CD1c-positive myeloid dendritic cell (primary cell): ENCODE data around the gene OTOF.
A peak's percentile ranks its signal among the peaks of the same experiment; 100 is the strongest.

Experiments
- DNase-seq: peaks from one replicate; pipeline ENCODE4 v3.0.0-alpha.2; 2016; ENCODE audit errors: extremely low spot score

The OTOF gene

DNA sequence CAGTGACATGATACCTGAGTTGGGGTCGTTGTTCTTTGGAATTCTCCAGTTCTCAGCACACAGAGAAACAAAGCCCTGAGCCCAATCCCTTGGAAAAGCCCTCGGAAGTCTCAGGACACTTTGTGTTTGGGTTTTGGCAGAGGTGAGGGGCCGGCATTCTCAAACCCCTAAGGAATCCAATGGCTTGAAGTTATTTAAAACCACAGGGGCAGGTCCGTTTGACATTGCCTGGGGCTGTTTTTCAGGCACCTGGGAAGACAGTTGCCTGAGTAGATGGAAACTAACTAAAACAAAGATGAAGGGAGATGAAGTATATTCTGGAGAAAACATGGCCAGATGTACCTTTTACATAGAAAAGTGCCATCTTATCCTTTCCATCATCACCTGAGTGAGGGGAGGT, 22.5 kb upstream of the OTOF start:
- no peak for DNase-seq

- no peak for DNase-seq
Observed at GRCh38 chr2:26495705-26496297, 17.9 kb upstream of the OTOF start.

DNA sequence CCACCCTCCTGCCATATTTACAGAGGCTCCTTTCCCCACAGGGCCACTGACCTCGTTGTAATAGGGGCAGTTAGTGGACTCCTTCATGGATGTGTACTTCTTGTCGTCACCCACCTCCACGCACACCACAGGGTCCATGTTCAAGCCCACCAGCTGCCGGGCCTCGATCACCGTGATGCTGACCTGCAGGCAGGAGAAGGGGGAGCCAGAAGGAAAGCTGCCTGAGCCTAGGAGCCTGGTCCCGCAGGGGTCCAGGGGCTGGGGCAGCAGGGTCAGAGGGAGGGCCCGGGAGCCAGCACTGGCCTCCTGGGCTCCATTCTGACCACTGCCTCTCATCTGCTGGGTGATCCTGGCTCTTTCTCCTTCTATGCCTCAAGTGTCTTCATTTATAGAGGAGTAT, 17.0 kb upstream of the OTOF start:
- DNase-seq, result no peak

- no peak for DNase-seq
Observed at GRCh38 chr2:26494199-26494598, 16.3 kb upstream of the OTOF start.

GRCh38 chr2:26493566-26493965, 15.6 kb upstream of the OTOF start:
- DNase-seq, result peak; percentile 51

DNA sequence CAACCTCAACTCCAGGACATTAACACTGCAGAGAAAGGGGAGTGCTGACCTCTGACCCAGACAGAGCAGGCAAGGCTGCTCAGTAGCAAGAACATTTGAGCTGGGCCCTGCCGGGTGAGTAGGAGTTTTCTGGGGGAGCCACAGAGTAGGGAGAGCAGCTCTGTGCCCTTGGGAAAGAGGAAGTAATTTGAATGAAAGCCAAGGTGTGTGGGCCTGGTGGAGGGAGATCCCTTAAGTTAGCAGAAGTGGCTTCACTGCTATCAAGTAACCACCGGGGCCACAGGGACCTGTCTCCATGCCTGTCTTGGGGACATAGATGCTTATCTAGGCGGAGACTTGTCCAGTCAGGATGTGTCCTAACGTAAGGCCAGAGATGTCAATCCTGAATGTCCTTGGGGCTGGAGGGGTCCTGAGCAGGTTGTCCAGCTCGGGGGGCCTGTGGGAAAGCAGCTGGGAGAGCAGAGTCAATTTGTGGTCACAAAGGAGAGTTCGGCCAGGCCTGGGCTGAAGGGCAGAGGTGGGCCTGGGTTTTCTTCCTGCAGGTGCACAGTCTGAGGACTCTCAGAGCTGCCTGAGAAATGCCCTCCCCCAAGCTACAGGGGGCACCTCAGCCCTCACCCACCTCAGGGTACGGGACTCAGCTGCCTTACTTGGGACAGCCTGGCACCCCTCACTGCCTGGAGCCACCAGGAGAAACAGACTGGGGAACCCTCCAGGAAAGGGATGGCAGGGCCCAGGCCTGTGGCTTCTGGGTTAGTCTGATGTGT, 15.0 kb upstream of the OTOF start:
- DNase-seq, result peak; percentile 41

DNA sequence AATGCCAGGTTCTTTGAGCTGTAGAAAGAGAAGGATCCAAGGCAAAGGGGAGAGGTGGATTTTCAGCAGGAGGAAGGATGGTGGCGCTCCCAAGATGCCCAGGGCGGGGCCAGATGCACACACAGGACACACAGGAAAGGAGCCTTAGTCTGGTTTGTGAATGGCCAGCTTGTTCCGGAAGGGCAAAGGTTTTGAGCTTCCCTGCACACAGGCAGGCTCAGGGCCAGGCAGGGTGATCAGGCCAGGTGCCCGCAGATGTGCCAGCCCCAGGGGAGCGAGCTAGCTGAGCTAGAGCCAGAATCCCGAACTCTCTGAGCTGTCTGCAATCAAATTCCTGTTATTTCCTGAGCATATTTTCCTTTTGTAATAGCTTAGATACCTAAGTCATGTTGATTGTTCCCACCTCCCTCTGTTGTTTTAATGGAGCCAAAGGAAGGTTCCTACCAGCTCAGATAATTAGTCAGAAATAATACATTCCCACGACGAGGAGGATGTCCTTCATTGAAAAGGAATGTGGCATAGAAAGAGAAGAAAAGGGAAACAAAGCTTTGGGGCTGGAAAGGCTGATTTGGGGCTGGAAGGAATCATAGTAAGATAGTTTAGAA, 13.7 kb upstream of the OTOF start:
- no peak for DNase-seq

DNA sequence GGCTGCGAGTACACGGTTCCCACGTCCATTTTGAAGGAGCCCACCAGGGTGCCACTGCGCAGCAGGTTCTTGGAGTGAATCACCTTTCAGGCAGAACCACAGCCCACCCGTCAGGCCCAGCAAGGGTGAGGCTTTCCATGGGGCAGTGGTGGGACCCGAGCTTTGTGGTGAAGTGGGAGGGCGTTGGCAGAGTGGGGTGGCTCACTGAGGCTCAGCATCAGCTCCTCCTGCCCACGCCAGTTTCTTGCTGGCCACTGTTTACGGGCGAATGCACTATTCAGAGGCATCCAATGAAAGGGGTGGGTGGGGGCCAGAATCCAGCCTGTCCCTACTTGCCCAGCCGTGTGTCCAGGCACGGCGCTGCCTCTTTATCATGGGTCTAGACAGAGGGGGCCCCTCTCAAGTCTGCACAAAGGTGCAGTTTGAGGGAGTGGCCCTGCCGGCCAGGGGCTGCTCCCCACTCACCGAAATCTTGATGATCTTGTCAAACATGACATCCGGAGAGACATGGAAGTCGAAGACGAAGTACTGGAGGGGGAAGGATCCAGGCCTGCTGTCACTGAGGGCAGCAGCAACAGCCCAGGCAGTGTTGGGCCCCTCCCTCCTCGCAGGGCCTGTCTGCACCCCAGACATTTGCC, 11.4 kb upstream of the OTOF start:
- DNase-seq, result no peak

DNA sequence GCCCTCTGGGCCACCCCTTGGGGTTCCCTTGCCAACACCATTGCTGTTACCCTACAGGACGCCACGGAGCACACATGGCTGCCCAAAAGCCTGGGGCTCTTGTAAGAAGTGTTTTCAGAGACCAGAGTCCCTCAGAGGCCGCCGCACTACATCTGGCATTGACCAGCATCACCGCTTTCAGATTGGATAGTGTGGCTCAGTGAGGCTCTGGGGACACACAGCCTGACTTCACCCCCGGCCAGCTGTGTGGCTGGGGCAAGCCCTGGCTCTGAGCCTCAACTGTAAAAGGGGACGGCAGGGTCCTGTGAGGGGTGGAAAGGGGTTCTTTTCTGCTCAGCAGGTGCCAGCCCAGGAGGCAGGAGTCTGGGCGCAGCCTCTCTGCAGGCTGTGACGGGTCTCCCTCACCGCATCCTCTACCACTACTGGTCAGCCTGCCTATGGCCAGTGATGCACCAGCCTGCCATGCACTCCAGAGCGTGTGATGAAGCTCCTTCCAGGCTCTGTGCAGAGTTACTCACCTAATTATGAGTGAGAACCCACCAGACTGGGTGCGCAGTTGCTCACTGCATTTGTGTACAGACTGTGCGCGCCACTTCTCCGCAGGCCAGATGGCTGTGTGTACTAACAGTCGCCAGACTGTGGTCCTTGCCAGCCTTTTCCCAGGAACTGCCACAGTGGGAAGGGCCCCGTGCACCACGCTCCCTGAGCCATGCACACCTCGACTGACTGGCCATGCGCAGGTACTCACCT, 10.7 kb upstream of the OTOF start:
- no peak for DNase-seq

DNA sequence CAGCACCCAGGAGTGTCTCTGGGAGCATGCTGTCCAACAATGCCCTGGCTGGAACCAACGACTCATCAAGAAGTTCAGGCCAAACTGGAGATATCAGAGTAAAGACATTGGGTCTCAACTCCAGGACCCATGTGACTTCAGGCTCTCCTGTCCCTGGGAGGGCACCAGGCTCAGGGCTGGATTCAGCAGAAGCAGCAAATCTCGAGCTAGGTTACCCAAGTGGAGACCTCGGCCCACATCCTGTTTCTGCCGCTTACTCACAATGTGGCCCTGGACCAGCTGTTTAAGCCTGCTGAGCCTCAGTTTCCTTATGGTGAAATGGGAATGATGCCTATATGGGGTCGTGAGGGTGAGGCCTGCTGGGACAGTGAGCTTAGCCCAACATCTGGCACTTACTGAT, 9.3 kb upstream of the OTOF start:
- no peak for DNase-seq

DNA sequence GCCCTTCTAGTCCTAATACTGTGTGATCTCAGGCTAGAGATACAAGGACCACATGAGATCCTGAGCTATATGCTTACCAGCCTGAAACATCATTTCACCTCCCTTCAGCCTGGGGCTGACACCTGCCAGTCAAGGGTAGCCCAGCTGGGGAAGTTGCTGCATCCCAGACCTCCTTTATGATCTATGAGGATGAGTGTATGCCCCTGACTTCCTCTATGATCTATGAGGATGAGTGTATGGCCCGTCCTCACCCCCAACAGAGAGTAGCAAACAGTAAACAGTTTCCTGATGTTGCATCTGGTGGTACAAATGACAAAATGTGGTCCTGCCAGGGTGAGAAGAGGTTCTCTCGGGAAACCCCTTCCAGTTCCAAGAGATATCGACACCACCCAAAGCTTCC, 8.9 kb upstream of the OTOF start:
- peak; percentile 4 for DNase-seq

DNA sequence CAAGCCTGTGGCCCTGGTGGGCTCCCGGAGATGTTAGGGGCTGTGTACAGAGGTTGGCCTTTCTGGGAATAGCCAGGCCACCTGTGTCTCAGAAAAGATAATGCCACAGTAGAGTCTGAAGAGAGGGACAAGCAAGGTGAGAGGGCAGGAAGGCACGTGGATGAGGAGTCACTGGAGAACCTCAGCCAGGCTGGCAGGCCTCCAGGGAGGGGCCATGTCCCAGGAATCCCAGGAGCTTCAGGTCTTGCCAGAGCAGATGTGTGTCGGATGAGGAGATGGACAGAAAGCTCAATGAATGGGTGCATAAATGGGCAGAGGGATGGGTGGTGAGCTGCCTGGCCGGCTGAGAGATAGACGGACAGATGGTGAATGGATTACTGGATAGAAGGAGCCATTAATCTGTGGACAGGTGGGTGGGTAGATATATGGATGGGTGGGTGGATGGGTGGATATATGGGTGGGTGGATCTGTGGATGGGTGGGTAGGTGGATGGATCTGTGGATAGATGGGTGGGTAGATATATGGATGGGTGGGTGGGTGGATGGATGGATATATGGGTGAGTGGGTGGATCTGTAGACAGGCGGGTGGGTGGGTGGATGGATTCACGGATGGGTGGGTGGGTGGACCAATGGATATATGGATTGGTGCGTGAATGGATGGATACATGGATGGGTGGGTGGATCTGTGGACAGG, 7.9 kb upstream of the OTOF start:
- no peak for DNase-seq

GRCh38 chr2:26485099-26485498, 7.2 kb upstream of the OTOF start:
- DNase-seq, result no peak

DNA sequence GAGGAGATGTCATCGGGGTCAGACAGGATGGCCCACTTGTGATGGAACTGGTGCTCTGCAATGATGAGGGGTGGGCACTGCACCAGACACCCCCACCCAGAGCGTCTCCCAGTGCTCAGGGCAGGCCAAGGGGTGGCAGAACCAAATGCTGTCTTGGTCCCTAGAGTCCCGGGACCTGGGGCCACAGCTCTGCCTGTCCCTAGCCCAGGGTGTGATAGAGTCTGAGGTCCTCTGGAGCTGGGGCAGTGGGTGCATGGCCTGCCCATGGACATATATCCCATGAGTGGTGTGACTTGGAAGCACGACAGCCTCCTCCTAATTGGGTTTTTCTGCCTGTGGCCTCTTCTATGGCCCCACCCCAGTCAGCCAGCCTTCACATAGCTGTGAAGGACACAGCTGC, 6.7 kb upstream of the OTOF start:
- no peak for DNase-seq

DNA sequence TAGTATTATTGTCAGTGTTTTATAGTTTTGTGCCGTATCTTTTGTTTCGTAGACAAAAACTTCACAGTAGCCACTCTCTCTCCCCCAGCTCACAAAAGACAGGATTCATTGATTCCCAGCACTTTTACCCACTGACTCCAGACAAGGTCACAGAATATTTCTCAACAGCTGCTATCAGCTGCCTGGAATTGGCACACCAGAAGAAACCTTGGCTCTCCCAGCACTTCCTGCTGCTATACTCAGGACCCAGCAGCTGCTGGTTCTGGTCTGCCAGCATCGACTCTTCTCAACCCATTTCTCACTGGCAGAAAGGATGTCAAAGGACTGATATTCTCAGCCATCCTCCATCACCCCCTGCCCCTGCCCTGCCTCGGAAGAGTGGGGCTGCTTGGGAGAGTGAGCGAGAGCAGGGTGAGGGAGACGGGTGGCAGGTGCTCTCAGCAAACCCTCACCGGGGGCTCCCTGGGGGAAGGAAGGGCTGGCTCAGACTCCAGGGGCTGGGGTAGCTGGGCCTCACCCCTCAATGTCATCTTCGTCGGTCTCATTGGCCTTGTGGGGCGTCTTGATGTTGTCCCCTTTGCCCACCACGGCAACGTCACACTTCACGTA, 6.1 kb upstream of the OTOF start:
- DNase-seq, result no peak

DNA sequence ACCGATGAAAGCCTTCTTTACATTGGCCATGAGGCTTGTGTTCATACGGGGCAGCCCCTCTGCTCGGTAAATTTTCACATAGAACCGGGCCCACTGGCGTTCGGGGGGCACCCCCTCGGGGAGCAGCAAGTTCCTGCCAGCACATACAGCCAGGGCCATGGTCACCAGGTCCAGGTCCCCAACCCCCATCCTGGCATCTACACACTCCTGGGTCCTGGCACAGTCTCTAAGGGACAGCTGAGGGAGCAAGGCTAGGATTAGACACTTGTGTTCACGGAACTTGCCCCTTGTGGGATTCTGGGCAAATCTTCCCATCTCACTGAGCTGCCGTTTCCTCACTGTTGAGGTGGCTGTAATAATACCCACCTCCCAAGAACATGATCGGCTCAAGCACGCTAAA, 5.6 kb upstream of the OTOF start:
- DNase-seq, result no peak

GRCh38 chr2:26483027-26483326, 5.1 kb upstream of the OTOF start:
- DNase-seq, result no peak

GRCh38 chr2:26482211-26483026, 4.5 kb upstream of the OTOF start:
- DNase-seq, result no peak

DNA sequence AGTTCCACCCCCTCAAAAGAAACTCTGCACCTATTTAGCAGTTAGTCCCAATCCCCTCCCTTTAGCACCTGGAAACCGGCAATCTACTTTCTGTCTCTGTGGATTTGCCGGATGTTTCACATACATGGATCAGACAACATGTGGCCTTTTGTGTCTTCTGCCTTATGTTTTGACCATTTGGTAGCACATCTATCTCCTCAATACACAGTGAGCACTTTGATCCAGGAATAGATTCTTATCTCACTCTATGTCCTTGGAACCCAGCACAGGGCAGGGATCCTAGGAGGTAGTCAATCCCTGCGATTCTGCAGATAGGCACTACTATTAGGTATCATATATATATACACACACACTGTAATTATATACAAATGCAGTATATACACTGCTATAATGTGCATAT, 3.8 kb upstream of the OTOF start:
- no peak for DNase-seq
